H54 (cell line): ENCODE measurements around the gene PRKCH.
"Not testable (repeated sequence)": the region's sequence is repeated elsewhere in the genome, so short reads cannot be mapped to it uniquely, and the experiment has no call there.

ENCODE experiments used
- DNase-seq: peaks from one replicate; pipeline ENCODE4 v3.0.0; 2011; ENCODE audit warnings: low spot score, mixed read lengths; ENCODE audit not compliant: insufficient read length
- FAIRE-seq: peaks from 3 replicates; lab custom pipeline; 2011; peaks lifted over from hg19 to GRCh38; lab: Jason Lieb, UNC
- POLR2A ChIP-seq: IDR thresholded peaks from 2 replicates; pipeline ENCODE4 v1.6.1; 2011; ENCODE audit warnings: low read depth, mild to moderate bottlenecking, low read length

PRKCH gene

GRCh38 chr14:61527325-61528100, 206.1 kb downstream of the PRKCH start:
- peak; percentile 52 for DNase-seq
- peak; percentile 84 for FAIRE-seq
- no peak for TF ChIP-seq POLR2A

- FAIRE-seq = peak; percentile 97
- peak; percentile 45 for DNase-seq
Measured at GRCh38 chr14:61528591-61529021, 207.2 kb downstream of the PRKCH start.

GRCh38 chr14:61529360-61529759, 208.0 kb downstream of the PRKCH start:
- not testable (repeated sequence) for FAIRE-seq, DNase-seq

More at GRCh38 chr14:61528591-61529021, 207.2 kb downstream of the PRKCH start:
- TF ChIP-seq POLR2A = no peak

- DNase-seq (no peak), FAIRE-seq (no peak)
- no peak for TF ChIP-seq POLR2A
Measured at GRCh38 chr14:61530296-61530695, 208.9 kb downstream of the PRKCH start.

GRCh38 chr14:61530896-61531295, 209.5 kb downstream of the PRKCH start:
- FAIRE-seq = no peak

GRCh38 chr14:61531465-61532122, 210.2 kb downstream of the PRKCH start:
- DNase-seq = no peak
- FAIRE-seq = peak; percentile 75
- no peak for TF ChIP-seq POLR2A

More at GRCh38 chr14:61530896-61531295, 209.5 kb downstream of the PRKCH start:
- no peak for DNase-seq
- no peak for TF ChIP-seq POLR2A

- TF ChIP-seq POLR2A = no peak
- FAIRE-seq (no peak), DNase-seq (no peak)
Measured at GRCh38 chr14:61532123-61532505, 210.7 kb downstream of the PRKCH start.

GRCh38 chr14:61532763-61533162, 211.4 kb downstream of the PRKCH start:
- no peak for DNase-seq
- no peak for FAIRE-seq
- TF ChIP-seq POLR2A = no peak

- DNase-seq = no peak
- TF ChIP-seq POLR2A = no peak
- peak; percentile 77 for FAIRE-seq
Measured at GRCh38 chr14:61533513-61534255, 212.3 kb downstream of the PRKCH start.

- DNase-seq (no peak), FAIRE-seq (no peak)
- TF ChIP-seq POLR2A = no peak
Measured at GRCh38 chr14:61535032-61535431, 213.7 kb downstream of the PRKCH start.

GRCh38 chr14:61535458-61535857, 214.1 kb downstream of the PRKCH start:
- no peak for DNase-seq
- FAIRE-seq = no peak
- no peak for TF ChIP-seq POLR2A

GRCh38 chr14:61536661-61537562, 215.5 kb downstream of the PRKCH start:
- DNase-seq (no peak), FAIRE-seq (no peak)

More at GRCh38 chr14:61536661-61537562, 215.5 kb downstream of the PRKCH start:
- no peak for TF ChIP-seq POLR2A
